ENCODE data around the gene SLC66A2.

SLC66A2 gene

GRCh38 chr18:79983793-79984192 is 32.3 kb upstream of the SLC66A2 start:
- H3K4me1 ChIP-seq = no peaks in the 10 kb centered on the region
- no peak overlapping the region for H3K27ac ChIP-seq
- H3K36me3 ChIP-seq (ENCODE audit: control insufficient read depth, insufficient read depth, low read length) = no peaks in the 10 kb centered on the region

GRCh38 chr18:79983253-79983652 is 31.8 kb upstream of the SLC66A2 start:
- Histone ChIP-seq H3K9ac (no peak overlapping the region), H3K4me2 (ENCODE audit: low read length) (no peak overlapping the region), H3K4me1 (no peaks in the 10 kb centered on the region)

More at GRCh38 chr18:79983793-79984192, 32.3 kb upstream of the SLC66A2 start:
- no peaks in the 10 kb centered on the region for H3K27me3 ChIP-seq (ENCODE audit: control insufficient read depth, insufficient read depth, low read length)
- H2AFZ ChIP-seq = no peak overlapping the region
- H3K9ac ChIP-seq = no peak overlapping the region
- H3K9me3 ChIP-seq (ENCODE audit: control insufficient read depth, low read length) = no peaks in the 10 kb centered on the region
- H3K4me3 ChIP-seq (ENCODE audit: low read depth, low read length) = no peak overlapping the region
- no peak for TF ChIP-seq CTCF (IDR thresholded peaks at IDR 0.05)
- H3K79me2 ChIP-seq = peaks cover 68% of the 10 kb centered on the region
- no peak overlapping the region for H3K4me2 ChIP-seq (ENCODE audit: low read length)

GRCh38 chr18:79982736-79983135 is 31.3 kb upstream of the SLC66A2 start:
- no peaks in the 10 kb centered on the region for H3K9me3 ChIP-seq (ENCODE audit: control insufficient read depth, low read length)
- no peak overlapping the region for H3K4me3 ChIP-seq (ENCODE audit: low read depth, low read length)
- no peak overlapping the region for H2AFZ ChIP-seq
- no peaks in the 10 kb centered on the region for H3K36me3 ChIP-seq (ENCODE audit: control insufficient read depth, insufficient read depth, low read length)
- H3K9ac ChIP-seq = no peak overlapping the region
- no peak overlapping the region for H3K27ac ChIP-seq
- no peaks in the 10 kb centered on the region for H3K27me3 ChIP-seq (ENCODE audit: control insufficient read depth, insufficient read depth, low read length)
- no peak overlapping the region for H3K4me2 ChIP-seq (ENCODE audit: low read length)
- no peak for TF ChIP-seq CTCF (IDR thresholded peaks at IDR 0.05)
- peaks cover 69% of the 10 kb centered on the region for H3K79me2 ChIP-seq
- no peaks in the 10 kb centered on the region for H3K4me1 ChIP-seq

More at GRCh38 chr18:79983253-79983652, 31.8 kb upstream of the SLC66A2 start:
- no peak overlapping the region for H3K27ac ChIP-seq
- no peaks in the 10 kb centered on the region for H3K27me3 ChIP-seq (ENCODE audit: control insufficient read depth, insufficient read depth, low read length)
- no peak overlapping the region for H2AFZ ChIP-seq
- no peaks in the 10 kb centered on the region for H3K36me3 ChIP-seq (ENCODE audit: control insufficient read depth, insufficient read depth, low read length)
- peaks cover 71% of the 10 kb centered on the region for H3K79me2 ChIP-seq
- no peaks in the 10 kb centered on the region for H3K9me3 ChIP-seq (ENCODE audit: control insufficient read depth, low read length)
- H3K4me3 ChIP-seq (ENCODE audit: low read depth, low read length) = no peak overlapping the region
- TF ChIP-seq CTCF (IDR thresholded peaks at IDR 0.05) = no peak

- no peak overlapping the region for H2AFZ ChIP-seq
- H3K9me3 ChIP-seq (ENCODE audit: control insufficient read depth, low read length) = no peaks in the 10 kb centered on the region
- H3K79me2 ChIP-seq = peaks cover 64% of the 10 kb centered on the region
- H3K4me3 ChIP-seq (ENCODE audit: low read depth, low read length) = no peak overlapping the region
- no peak for TF ChIP-seq CTCF (IDR thresholded peaks at IDR 0.05)
- no peaks in the 10 kb centered on the region for H3K36me3 ChIP-seq (ENCODE audit: control insufficient read depth, insufficient read depth, low read length)
- H3K27ac ChIP-seq = no peak overlapping the region
- no peak overlapping the region for H3K9ac ChIP-seq
- H3K4me2 ChIP-seq (ENCODE audit: low read length) = no peak overlapping the region
- H3K4me1 ChIP-seq = no peaks in the 10 kb centered on the region
- no peaks in the 10 kb centered on the region for H3K27me3 ChIP-seq (ENCODE audit: control insufficient read depth, insufficient read depth, low read length)
Observed at GRCh38 chr18:79980585-79980984, 29.1 kb upstream of the SLC66A2 start.

GRCh38 chr18:79979843-79980242 is 28.4 kb upstream of the SLC66A2 start:
- TF ChIP-seq CTCF (IDR thresholded peaks at IDR 0.05) = no peak
- Histone ChIP-seq H3K4me2 (ENCODE audit: low read length) (no peak overlapping the region), H3K9ac (no peak overlapping the region), H3K27me3 (ENCODE audit: control insufficient read depth, insufficient read depth, low read length) (no peaks in the 10 kb centered on the region), H3K36me3 (ENCODE audit: control insufficient read depth, insufficient read depth, low read length) (no peaks in the 10 kb centered on the region), H3K79me2 (peaks cover 62% of the 10 kb centered on the region), H3K27ac (no peak overlapping the region), H3K4me3 (ENCODE audit: low read depth, low read length) (no peak overlapping the region), H2AFZ (no peak overlapping the region), H3K9me3 (ENCODE audit: control insufficient read depth, low read length) (no peaks in the 10 kb centered on the region), H3K4me1 (no peaks in the 10 kb centered on the region)

Measured in parathyroid adenoma (tissue), 2 donors.